ENCODE results near the gene LDAH. TPM values are rescaled to one million over a fixed set of nuclear protein-coding genes. Genes with fewer than 3 reads are reported as not detected.
A peak's percentile ranks its signal among the peaks of the same experiment; 100 is the strongest.

Gene LDAH
- total RNA-seq, 1 donor from 2014 or later = 34.7 TPM

- Mint-ChIP-seq H3K27me3 (ENCODE audit: insufficient read depth) (peaks cover 2% of the 10 kb centered on the region), H3K4me3 (no peak overlapping the region), H3K36me3 (ENCODE audit: low read depth) (peaks cover 5% of the 10 kb centered on the region), H3K4me1 (ENCODE audit: low read depth) (peaks cover 16% of the 10 kb centered on the region), H3K27ac (no peak overlapping the region), H3K9me3 (no peaks in the 10 kb centered on the region)
- intact Hi-C loops (cut with micrococcal nuclease) = no loop called here
- DNase-seq (ENCODE audit: low spot score) = no peak
Observed at GRCh38 chr2:20645761-20646160, 177.1 kb downstream of the LDAH start.

GRCh38 chr2:20645301-20645701 is 177.6 kb downstream of the LDAH start:
- Mint-ChIP-seq H3K4me3 (no peak overlapping the region), H3K4me1 (ENCODE audit: low read depth) (peaks cover 13% of the 10 kb centered on the region)
- intact Hi-C loops (cut with micrococcal nuclease) = no loop called here

GRCh38 chr2:20643826-20644225 is 179.1 kb downstream of the LDAH start:
- H3K4me3 Mint-ChIP-seq = no peak overlapping the region
- H3K36me3 Mint-ChIP-seq (ENCODE audit: low read depth) = peaks cover 8% of the 10 kb centered on the region
- H3K4me1 Mint-ChIP-seq (ENCODE audit: low read depth) = no peaks in the 10 kb centered on the region
- H3K27me3 Mint-ChIP-seq (ENCODE audit: insufficient read depth) = no peaks in the 10 kb centered on the region
- intact Hi-C loops (cut with micrococcal nuclease) = loop anchor here (2.0 kb wide), 1 partner anchor 401 kb away; no protein-coding TSS in a partner anchor
- no peak for DNase-seq (ENCODE audit: low spot score)
- H3K27ac Mint-ChIP-seq = no peak overlapping the region
- H3K9me3 Mint-ChIP-seq = no peaks in the 10 kb centered on the region

More at GRCh38 chr2:20645301-20645701, 177.6 kb downstream of the LDAH start:
- DNase-seq (ENCODE audit: low spot score) = no peak
- no peak overlapping the region for H3K27ac Mint-ChIP-seq
- peaks cover 5% of the 10 kb centered on the region for H3K36me3 Mint-ChIP-seq (ENCODE audit: low read depth)
- H3K27me3 Mint-ChIP-seq (ENCODE audit: insufficient read depth) = peaks cover under 1% of the 10 kb centered on the region
- H3K9me3 Mint-ChIP-seq = no peaks in the 10 kb centered on the region

GRCh38 chr2:20643060-20643459 is 179.8 kb downstream of the LDAH start:
- H3K36me3 Mint-ChIP-seq (ENCODE audit: low read depth) = peaks cover 8% of the 10 kb centered on the region
- intact Hi-C loops (cut with micrococcal nuclease) = loop anchor here (2.0 kb wide), 1 partner anchor 400 kb away; no protein-coding TSS in a partner anchor
- H3K9me3 Mint-ChIP-seq = no peaks in the 10 kb centered on the region
- no peaks in the 10 kb centered on the region for H3K27me3 Mint-ChIP-seq (ENCODE audit: insufficient read depth)
- no peak overlapping the region for H3K4me3 Mint-ChIP-seq
- DNase-seq (ENCODE audit: low spot score) = no peak
- H3K4me1 Mint-ChIP-seq (ENCODE audit: low read depth) = no peaks in the 10 kb centered on the region
- no peak overlapping the region for H3K27ac Mint-ChIP-seq

- intact Hi-C loops (cut with micrococcal nuclease) = loop anchor here (1.0 to 2.0 kb wide), 3 partner anchors 199 to 400 kb away; no protein-coding TSS in a partner anchor
- Mint-ChIP-seq H3K4me1 (ENCODE audit: low read depth) (no peaks in the 10 kb centered on the region), H3K27ac (no peak overlapping the region), H3K36me3 (ENCODE audit: low read depth) (peaks cover 10% of the 10 kb centered on the region), H3K27me3 (ENCODE audit: insufficient read depth) (no peaks in the 10 kb centered on the region), H3K4me3 (no peak overlapping the region), H3K9me3 (no peaks in the 10 kb centered on the region)
- DNase-seq (ENCODE audit: low spot score) = peak; percentile 62
Observed at GRCh38 chr2:20642055-20642971, 180.6 kb downstream of the LDAH start.

- Mint-ChIP-seq H3K27ac (no peak overlapping the region), H3K4me1 (ENCODE audit: low read depth) (no peaks in the 10 kb centered on the region), H3K9me3 (no peaks in the 10 kb centered on the region), H3K36me3 (ENCODE audit: low read depth) (peaks cover 10% of the 10 kb centered on the region), H3K4me3 (no peak overlapping the region), H3K27me3 (ENCODE audit: insufficient read depth) (no peaks in the 10 kb centered on the region)
- DNase-seq (ENCODE audit: low spot score) = no peak
- intact Hi-C loops (cut with micrococcal nuclease) = no loop called here
Observed at GRCh38 chr2:20641123-20641985, 181.5 kb downstream of the LDAH start.

- no peak overlapping the region for H3K27ac Mint-ChIP-seq
- intact Hi-C loops (cut with micrococcal nuclease) = no loop called here
Observed at GRCh38 chr2:20640411-20641122, 182.3 kb downstream of the LDAH start.

GRCh38 chr2:20638646-20639430 is 184.1 kb downstream of the LDAH start:
- Mint-ChIP-seq H3K36me3 (ENCODE audit: low read depth) (peaks cover 7% of the 10 kb centered on the region), H3K4me3 (no peak overlapping the region), H3K27ac (no peak overlapping the region), H3K27me3 (ENCODE audit: insufficient read depth) (no peaks in the 10 kb centered on the region), H3K9me3 (no peaks in the 10 kb centered on the region), H3K4me1 (ENCODE audit: low read depth) (no peaks in the 10 kb centered on the region)
- intact Hi-C loops (cut with micrococcal nuclease) = no loop called here
- DNase-seq (ENCODE audit: low spot score) = no peak

More at GRCh38 chr2:20640411-20641122, 182.3 kb downstream of the LDAH start:
- H3K9me3 Mint-ChIP-seq = no peaks in the 10 kb centered on the region
- no peak overlapping the region for H3K4me3 Mint-ChIP-seq
- peaks cover 12% of the 10 kb centered on the region for H3K36me3 Mint-ChIP-seq (ENCODE audit: low read depth)
- H3K27me3 Mint-ChIP-seq (ENCODE audit: insufficient read depth) = no peaks in the 10 kb centered on the region
- no peak for DNase-seq (ENCODE audit: low spot score)
- no peaks in the 10 kb centered on the region for H3K4me1 Mint-ChIP-seq (ENCODE audit: low read depth)

GRCh38 chr2:20638014-20638413 is 184.9 kb downstream of the LDAH start:
- no peaks in the 10 kb centered on the region for H3K9me3 Mint-ChIP-seq
- no peak for DNase-seq (ENCODE audit: low spot score)
- no peaks in the 10 kb centered on the region for H3K27me3 Mint-ChIP-seq (ENCODE audit: insufficient read depth)
- intact Hi-C loops (cut with micrococcal nuclease) = no loop called here
- H3K4me1 Mint-ChIP-seq (ENCODE audit: low read depth) = no peaks in the 10 kb centered on the region
- no peak overlapping the region for H3K27ac Mint-ChIP-seq
- H3K36me3 Mint-ChIP-seq (ENCODE audit: low read depth) = peaks cover 7% of the 10 kb centered on the region
- no peak overlapping the region for H3K4me3 Mint-ChIP-seq

- no peak overlapping the region for H3K27ac Mint-ChIP-seq
- intact Hi-C loops (cut with micrococcal nuclease) = no loop called here
- no peak for DNase-seq (ENCODE audit: low spot score)
- H3K4me1 Mint-ChIP-seq (ENCODE audit: low read depth) = no peaks in the 10 kb centered on the region
- peaks cover 7% of the 10 kb centered on the region for H3K36me3 Mint-ChIP-seq (ENCODE audit: low read depth)
- no peak overlapping the region for H3K4me3 Mint-ChIP-seq
- H3K9me3 Mint-ChIP-seq = no peaks in the 10 kb centered on the region
- H3K27me3 Mint-ChIP-seq (ENCODE audit: insufficient read depth) = no peaks in the 10 kb centered on the region
Observed at GRCh38 chr2:20637147-20637546, 185.8 kb downstream of the LDAH start.

GRCh38 chr2:20635675-20636584 is 187.0 kb downstream of the LDAH start:
- no peak overlapping the region for H3K4me3 Mint-ChIP-seq
- H3K9me3 Mint-ChIP-seq = no peaks in the 10 kb centered on the region
- H3K36me3 Mint-ChIP-seq (ENCODE audit: low read depth) = peaks cover 7% of the 10 kb centered on the region
- H3K27ac Mint-ChIP-seq = no peak overlapping the region
- intact Hi-C loops (cut with micrococcal nuclease) = loop anchor here (1.0 kb wide), 1 partner anchor 225 kb away; no protein-coding TSS in a partner anchor
- H3K4me1 Mint-ChIP-seq (ENCODE audit: low read depth) = no peaks in the 10 kb centered on the region
- no peak for DNase-seq (ENCODE audit: low spot score)
- no peaks in the 10 kb centered on the region for H3K27me3 Mint-ChIP-seq (ENCODE audit: insufficient read depth)

Data from activated T-helper 1 cell treated with anti-CD3 and anti-CD28 coated beads, Interleukin-12 subunit alpha, Interleukin-12 subunit beta, Interleukin-2, Interleukin-4 antibody, amounts not matched to agents 30 ng/mL and 10 ng/mL and 1 ng/mL, durations not matched to agents 14 hours and 24 hours and 36 hours (primary cell).